NCI-H345 (cell line): ENCODE measurements around the gene DCAF7.
A peak's percentile ranks its signal among the peaks of the same experiment; 100 is the strongest.

Experiments
- DNase-seq: peaks from one replicate; lab custom pipeline; 2025; lab: John Stamatoyannopoulos, UW

The DCAF7 gene

DNA sequence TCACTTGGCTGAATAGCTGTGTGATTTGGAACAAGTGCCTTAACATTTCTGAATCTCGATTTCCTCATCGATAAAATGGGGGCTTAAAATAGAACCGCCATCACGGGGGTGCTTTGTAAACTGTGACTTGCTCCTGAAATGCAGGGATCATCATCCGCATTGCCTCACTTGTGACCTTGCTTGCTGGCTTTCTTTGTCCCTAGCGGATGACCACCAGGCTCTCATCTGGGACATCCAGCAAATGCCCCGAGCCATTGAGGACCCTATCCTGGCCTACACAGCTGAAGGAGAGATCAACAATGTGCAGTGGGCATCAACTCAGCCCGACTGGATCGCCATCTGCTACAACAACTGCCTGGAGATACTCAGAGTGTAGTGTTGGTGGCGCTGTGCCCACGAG is 38.5 kb downstream of the DCAF7 start:
- no peak for DNase-seq

DNA sequence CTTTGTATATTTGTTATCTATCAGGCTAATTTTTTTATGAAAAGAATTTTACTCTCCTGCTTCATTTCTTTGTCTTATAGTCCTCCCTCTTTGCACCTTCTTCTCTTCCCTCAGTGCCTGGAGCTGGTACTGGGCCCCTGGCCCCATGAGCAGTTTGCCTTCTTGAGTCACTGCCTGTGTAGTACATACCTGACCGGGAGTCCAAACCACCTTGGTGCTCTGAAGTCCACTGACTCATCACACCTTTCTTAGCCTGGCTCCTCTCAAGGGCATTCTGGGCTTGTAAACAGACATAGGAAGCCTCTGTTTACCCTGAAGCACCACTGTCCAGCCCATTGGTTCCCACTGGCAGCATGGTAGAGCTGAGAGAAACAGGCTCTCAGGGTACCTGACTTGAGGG is 39.4 kb downstream of the DCAF7 start:
- DNase-seq = no peak

DNA sequence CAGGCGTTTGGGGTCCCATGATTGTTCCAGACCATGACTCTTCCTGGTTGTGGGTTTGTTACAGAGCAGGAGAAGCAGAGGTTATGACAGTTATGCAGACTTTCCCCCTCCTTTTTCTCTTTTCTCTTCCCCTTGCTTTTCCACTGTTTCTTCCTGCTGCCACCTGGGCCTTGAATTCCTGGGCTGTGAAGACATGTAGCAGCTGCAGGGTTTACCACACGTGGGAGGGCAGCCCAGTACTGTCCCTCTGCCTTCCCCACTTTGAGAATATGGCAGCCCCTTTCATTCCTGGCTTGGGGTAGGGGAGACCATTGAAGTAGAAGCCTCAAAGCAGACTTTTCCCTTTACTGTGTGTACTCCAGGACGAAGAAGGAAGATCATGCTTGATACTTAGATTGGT is 42.5 kb downstream of the DCAF7 start:
- no peak for DNase-seq

DNA sequence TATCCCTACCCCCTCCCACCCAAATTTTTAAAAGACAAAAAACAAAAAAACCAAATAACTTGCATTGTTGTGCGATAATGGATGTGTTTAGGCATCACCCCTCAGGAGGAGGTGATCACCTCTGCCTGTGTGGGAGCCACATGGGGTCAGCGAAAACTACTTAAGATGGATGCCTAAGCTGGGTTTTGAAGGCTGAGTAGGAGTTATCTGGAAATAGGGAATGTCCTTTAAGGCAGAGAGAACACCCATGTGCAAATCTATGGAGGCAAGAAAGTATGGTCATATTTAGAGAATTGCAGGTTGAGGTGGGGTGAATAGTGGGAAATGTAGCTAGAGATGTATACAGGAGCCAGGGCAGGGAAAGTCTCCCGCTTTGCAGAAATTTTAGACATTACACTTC is 44.9 kb downstream of the DCAF7 start:
- DNase-seq = no peak

DNA sequence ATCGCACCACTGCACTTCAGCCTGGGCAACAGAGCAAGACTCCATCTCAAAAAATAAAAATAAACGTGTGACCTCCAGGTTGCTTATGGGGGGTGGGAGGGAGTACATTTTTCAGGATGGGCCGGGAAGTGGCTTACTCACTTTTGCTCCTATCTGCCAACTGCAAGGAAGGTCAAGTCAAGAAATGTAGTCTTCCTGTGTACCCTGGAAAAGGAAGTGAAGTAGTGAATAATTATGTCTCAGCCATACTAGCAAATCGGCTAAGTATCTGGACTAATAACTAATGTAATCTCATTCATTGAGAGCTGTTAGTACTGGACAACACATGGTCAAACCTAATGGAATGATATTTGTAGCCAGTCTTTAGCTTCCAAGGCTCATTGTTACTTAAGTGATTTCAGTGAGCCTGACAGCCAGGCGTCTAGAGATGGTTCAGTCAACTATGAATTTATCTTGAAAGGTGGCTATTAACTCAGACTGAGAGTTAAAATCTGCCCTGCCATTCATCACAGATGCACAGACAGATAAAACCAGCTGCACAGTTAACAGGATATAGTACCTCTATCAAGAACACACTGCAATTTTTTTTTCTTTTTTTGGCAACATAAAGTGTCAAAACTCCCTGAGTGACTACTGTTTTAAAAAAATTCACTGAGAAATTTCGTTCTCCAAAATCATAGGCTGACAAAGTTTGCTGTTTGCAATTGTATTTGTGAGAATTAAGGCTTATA is 46.7 kb downstream of the DCAF7 start:
- DNase-seq = no peak

DNA sequence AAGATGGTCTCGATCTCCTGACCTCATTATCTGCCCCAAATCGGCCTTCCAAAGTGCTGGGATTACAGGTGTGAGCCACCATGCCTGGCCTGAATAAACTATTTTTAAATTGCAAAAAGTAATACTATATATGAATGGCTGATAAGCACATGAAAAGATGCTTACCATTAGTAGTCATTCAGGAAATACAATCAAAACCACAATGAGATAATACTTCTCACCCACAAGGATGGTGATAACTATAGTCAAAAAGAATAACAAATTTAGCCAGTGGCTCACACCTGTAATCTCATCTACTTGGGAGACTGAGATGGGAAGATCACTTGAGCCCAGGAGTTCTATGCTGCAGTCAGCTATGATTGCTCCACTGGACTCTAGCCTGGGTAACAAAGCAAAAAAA is 48.0 kb downstream of the DCAF7 start:
- DNase-seq = no peak

DNA sequence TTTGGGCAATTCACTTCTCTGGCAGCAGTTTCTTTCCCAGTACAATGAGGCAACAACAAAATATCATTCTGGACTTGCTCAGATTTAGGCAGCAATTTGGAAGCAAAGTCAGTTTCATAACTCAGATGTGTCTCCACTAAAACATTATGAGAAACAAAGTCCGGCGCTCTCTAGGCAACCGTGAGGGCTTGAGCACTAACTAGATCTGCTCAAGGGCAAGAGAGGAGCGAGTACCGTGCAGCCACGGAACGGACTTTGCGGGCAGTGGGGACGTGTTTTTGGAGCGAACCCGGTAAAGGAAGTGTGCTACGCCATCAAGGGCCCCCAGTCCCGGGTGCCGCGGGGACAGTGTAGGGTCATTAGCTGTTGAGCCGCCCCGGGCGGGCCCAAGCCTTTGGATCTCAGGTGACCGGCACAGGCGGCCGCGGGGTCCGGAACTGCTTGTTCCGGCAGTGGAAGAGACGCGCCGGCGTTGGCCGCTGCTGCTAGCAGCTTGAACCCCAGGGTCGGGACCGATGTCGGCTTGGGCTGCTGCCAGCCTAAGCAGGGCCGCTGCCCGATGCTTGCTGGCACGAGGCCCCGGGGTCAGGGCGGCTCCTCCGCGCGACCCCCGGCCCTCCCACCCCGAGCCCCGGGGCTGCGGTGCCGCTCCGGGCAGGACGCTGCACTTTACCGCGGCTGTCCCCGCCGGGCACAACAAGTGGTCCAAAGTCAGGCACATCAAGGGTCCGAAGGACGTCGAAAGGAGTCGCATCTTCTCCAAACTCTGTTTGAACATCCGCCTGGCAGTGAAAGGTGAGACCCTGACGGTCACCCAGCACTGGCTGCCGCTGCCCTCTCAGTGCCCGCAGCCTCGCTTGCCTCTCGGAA is 50.5 kb downstream of the DCAF7 start, which contains the start of gene TACO1:
Gene TACO1 (plus strand): TSS at position 327 of the 870 bp plus-strand sequence. CDS start 189 bp downstream, at position 516.
- DNase-seq = peak; percentile 79

DNA sequence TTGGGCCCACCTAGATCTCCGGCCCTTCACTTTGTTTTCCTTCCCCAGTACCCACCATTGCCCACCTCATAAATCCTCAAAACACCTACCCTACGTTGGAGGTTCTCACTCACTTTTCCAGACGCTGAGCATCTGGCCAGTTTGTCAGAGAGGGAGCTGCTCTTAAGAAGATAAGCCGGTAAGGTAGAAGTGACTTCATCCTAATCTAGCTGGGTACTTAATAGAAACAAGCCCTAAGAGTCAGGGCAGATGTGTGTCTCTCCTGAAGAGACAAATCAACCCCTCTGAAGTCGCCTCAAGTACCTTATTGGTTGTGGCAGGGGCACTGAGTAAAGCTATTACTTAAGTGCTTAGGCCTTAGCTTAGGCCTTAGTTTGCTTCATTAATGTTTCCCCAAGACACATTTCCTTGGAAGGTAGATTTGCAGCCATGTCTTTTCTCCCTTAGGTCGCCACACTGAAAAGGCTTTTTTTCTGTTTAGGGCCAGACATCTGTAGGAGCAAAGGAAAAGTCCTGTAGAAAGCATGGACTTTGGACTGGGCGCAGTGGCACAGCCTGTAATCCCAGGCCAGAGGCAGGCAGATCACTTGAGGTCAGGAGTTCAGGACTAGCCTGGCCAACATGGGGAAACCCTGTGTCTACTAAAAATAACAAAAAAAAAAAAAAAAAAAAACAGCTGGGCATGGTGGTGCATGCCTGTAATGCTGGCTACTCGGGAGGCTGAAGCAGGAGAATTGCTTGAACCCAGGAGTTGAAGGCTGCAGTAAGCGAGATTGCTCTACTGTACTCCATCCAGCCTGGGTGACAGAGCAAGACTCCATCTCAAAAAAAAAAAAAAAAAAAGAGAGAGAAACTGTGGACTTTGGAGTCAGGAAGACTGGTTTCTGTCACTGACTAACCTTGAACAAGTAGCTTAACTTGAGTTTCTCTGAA is 51.4 kb downstream of the DCAF7 start:
- no peak for DNase-seq

DNA sequence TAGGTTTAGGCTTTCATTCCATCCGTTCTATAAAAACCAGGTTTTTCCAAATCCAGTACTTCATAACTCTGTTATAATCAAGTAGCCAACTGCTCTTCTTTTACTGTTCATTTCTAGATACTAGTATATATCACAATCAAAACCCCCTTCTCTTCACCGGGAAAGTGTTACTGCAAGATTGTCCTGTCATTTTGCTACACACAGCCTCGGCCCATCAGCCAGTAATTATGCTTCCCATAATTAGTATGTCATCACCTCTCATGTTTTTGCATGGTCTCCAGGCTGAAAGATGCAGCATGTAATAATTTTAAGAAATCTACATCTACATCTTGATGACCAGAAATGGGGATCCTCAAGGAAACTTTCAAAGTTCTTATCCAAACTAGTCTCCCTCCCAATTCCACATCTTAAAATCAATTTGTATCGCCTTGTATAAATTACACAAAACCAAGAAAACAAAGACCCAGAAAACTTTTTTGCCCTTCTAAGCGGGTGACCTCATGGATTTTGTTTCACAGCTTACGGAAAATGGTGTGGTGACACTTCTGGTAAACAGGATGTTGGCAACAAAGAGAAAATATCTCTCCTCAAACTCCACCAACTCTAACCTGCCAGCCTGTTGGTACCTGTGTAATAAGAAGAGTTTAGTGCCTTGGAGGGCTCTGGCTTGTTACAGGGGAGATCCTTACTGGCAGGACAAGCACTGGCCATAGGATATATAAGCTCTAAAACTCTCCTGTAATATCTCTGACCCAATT is 59.7 kb downstream of the DCAF7 start:
- no peak for DNase-seq

DNA sequence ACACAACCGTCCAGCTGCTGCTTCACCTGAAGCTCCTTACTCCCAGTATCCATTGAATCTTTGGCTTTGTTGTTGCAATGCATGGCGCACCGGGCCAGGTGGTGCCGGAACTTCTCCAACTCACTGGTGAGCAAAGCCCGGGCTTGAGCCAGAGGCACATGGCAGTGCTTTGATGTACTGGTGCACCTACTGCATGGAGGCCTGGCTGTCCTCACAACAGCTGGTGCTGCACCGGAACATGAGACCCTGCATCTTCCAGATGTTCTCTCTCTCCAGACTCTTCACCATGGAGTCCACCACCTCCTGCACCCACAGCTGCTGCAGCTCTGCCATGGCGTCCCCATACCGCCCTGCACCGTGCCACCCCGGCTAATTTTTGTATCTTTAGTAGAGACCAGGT is 60.6 kb downstream of the DCAF7 start:
- no peak for DNase-seq

DNA sequence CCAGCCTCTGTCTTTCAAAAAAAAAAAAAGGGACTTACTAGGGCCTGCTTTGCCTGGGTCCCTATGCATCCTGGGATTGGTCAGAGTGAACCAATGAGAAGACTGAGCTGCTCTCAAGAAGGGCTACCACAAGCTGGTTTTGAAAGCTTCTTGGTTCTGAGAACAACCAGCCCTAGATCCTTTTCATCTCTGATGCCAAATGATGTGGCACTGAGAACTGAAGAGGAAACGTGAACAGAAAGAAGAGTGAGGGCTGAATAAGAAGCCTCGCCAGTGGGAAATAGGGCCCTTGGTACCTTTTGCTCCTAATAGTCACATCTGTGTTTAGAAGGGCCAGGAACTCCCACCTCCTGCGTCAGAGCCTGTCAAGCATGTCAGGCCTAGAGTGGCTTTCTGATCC is 61.1 kb downstream of the DCAF7 start:
- no peak for DNase-seq

DNA sequence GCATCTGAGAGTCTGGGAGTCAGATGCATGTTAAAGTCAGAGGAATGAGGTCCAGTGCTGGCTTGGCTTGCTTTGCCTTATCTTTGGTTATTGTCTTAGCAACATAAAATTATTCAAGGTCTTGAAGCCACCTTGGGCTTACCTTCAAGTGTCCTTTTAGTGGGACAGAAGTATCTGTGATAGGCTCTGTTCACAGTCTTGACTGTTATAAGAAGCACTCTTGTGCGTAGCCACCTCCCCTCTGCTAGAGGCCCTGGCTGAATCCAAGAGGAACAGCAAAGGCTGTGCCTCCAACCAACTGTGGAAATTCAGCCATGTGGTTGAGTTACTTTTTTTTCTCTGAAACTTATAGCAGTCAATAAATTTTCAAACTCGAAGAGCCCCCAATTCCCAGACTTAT is 63.4 kb downstream of the DCAF7 start:
- DNase-seq = no peak

DNA sequence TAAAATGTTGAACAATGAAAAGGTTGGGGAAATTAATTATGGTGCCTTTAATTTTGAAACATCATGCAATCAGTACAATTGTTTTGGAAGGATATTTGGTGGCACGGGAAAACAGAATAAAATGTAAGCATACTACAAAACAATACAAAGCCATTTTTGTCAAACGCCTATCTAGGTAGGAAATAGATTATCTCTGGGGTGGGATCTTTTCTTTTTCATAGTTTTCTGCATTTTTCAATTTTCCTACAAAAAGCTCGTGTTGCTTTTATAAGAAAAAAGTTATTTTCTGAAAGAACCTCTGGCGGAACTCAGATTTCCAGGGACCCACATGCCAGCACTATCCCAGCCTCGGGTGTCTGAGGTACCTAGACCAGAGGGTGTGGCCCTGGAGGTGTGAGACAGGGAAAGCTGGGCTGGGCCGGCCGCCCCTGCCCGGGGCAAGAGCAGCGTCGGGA is 71.0 kb downstream of the DCAF7 start:
- DNase-seq = no peak

DNA sequence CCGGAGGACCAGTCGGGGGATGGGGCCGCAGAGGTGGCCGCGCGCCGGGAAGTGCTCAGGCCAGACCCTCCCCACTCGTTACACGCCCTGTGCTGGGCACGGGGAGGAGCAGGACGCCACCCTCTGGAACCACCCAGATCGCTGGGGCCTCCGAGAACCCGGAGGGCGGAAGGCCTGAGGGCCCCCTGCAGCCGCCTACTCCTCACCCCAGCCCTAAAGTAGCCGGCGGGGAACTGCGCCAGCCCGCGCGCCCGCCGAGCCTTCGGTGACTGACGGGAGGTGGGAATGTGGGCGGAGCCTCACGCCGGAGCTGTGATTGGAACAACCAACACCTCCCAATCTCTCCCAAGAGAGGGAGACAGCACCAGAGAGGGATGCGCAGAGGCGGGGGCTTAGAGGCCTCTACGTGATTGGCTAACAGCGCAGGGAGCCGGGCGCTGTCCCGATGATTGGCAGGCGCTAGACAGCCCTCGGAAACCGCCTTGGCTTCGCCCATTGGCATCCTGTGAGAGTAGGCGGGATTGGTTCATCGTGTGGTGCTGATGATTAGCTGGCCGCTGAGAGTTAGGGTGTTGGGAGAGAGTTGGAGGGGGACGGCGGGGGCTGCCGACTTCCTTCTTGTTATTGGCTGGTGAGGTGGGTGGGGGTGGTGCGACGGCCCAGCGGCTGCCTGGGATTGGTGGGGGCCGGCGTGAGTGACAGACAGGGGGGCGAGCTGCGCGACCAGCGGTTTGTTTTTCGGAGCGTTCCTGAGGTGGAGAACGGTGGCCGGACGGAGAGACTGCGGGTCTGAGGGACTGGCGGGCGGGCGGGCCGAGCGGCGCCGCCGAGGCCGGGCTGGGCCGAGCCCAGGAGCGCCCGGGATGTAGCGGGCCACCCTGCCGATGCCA is 71.7 kb downstream of the DCAF7 start, which contains the start of gene MAP3K3:
Gene MAP3K3 (plus strand): TSS at position 734 of the 890 bp plus-strand sequence. CDS start 343 bp downstream, outside the sequence.
- DNase-seq = peak; percentile 100

DNA sequence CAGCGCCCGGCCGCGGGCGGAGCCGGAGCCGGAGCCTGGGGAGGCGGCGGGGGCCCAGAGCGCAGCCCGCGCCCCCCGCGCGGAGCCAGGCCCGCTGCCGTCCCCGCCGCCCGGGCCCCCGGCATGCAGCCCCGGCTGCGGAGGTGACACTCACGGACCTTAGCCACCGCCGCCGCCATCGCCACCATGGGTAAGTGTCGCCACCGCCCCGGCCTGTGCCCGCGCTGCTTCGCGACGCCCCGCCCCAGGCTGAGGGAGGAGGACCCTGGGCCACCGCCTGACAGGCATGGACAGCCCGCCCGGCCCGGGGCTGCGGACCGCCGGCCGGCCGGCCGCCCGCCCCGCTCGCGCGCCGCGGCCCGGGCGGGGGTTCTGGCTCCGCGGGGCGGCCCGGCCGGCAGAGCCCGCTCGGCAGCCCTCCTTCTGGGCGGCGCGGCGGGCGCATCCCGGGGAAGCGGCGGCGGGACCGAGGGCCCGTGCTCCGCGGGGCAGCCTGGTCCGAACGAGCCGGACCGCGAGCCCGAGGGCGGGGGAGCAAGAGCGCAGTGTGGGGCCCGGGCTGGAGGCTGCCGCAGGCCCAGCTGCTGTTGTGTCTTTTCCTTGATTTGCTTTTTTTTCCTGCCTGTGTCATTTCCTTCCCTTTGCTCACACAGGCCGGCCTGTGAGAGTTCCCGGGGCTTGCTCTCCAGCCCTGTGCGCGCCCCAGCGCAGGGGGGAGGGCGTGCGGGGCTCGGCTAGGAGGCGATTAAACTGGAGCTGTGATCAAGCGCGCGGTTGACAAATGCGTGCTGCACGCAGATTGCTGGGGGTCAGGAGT is 72.5 kb downstream of the DCAF7 start:
- DNase-seq = peak; percentile 37

DNA sequence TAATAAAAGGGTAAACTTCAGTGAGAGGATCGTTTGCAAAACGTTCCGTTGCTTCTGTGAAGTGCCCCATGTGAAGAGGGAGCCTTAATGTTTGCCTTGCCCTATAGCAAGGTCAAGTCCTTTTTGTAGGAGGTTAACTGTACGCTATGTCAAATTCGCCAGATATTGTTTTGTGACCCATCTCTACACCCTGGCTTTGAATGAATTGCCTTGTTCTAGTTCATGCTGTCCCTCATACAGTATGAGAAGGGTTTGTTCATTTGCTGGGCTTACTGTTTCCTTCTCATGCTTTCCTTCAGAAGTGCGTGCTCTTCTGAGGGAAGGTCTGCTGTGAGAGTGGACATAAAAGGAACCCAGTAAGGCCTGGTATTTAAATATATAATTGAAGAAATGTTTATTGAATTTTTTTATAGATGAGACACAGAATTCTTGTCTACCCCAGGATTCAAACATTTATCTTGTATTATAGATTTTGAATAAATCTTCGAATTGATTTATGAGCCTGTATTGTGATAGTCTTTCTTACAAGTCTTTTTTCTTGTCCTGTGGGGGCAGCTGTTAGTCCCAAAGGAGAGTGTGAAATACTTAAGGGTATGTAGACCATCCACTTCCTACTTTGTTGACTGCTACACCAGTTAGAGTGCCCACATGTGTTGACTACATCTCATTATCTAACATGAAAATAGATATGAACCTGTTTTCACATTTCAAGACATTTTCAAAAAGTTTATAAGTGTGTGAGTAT is 73.7 kb downstream of the DCAF7 start:
- DNase-seq = no peak

DNA sequence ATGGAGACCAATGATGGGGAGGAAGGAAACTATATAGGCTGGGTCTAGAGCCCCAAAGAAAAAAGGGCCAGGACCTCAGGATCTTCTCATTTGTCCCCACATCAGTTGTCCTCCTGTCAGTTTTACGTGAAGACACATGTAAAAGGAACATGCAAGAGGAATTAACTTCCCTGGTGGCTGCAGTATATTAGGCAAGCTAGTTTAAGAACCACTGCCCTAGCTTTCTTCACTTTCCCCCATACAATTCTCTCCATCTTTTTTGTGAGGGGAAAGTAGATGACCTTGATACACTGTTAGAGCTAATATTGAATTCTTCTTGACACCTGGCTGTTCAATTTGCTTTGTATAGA is 74.2 kb downstream of the DCAF7 start:
- DNase-seq = no peak

DNA sequence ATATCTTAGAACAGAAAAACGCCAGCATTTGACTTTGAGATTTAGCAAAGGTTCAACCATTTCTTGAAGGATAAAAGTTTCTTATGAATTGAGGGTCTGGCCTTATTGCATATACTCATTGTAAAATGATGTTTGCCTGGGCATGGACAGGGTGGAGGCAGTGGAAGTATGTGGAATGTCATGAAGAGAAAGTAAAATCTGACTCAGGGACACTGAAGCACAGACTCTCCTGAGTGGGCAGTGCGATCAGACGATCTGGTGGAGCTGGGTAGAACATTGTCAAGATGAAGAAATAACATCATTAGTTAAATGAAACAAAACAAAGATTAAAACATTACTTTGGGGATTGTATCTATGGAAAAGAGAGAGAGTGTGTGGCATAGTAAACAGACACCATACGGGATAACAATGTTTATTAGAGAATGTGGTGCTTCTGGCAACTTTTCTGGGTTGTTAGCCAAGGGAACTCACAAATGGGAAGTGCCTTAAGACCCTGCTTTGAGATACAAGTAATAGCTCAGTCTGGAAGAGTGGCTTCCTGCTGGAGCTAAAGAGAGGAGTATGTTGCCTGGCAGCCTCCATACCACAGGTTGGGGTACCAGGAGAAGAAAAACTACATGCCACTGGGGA is 76.4 kb downstream of the DCAF7 start:
- no peak for DNase-seq
